Medulla oblongata (tissue), 1 donor: Measurements from ENCODE around the gene MTHFR.

Experiments
- DNase-seq: peaks from one replicate; pipeline ENCODE4 v3.0.0-alpha.2; 2015; ENCODE audit errors: extremely low spot score

Gene MTHFR

GRCh38 chr1:11759791-11760190, 46.0 kb downstream of the MTHFR start:
- DNase-seq: no peak

GRCh38 chr1:11757047-11757446, 48.7 kb downstream of the MTHFR start:
- no peak for DNase-seq

DNA sequence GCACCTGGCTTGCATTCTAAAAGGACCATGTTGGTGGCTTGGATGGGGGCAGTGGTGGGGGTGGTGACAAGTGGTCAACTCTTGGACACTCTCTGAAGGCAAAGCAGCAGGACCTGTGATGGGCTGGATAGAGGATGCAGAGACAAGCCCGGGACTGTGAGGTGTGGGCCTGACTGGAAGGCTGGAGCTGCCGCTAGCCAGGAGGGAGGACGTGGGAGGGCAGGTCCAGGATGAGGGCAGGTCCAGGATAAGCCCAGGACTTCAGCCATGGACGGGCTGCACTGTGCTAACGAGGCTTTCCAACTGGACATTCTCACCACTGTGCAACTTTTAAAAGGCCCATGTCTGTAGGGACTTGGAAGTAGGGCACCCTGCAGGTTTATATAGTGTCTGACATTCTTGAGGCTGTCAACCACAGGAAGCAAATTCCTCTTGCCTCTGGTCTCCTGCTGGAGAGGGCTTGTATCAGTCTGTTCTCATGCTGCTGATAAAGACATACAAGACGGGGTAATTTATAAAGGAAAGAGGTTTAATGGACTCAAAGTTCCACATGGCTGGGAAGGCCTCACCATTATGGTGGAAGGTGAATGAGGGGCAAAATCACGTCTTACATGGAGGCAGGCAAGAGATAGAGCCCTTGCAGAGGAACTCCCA, 52.1 kb downstream of the MTHFR start:
- DNase-seq: no peak

DNA sequence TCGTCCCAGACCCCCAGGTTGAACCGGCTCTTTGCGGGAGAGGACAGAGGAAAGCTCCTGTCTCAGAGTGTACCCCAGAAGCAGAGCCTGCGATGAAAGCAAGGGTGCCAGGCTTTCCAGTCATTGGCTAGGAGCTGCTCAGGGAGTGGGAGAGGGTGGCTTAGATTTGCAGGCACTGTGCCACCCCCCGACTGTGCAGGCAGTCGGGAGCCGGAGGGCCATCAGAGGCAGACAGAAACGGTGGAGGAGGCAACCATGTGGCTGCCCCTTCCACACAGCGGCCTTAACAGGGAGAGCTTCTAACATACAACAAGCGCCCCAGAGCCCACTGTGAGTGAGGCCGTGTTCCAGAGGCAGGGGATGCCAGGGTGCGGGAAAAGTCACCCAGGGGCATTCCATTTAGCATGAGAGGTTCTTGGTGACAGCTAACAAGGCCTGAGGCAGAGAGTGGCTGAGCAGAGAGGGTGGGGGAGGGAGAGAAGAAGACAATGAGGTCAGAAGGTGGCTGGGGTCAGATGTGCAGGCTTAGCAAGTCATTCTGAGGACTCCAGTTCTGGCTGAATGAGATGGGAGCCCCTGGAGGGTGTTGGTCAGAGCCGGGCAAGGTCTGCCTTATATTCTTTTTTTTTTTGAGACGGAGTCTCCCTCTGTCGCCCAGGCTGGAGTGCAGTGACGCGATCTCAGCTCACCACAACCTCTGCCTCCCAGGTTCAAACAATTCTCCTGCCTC, 53.2 kb downstream of the MTHFR start:
- DNase-seq: no peak

- DNase-seq: no peak
These were observed 54.7 kb downstream of the MTHFR start for GRCh38 chr1:11751087-11751486.

DNA sequence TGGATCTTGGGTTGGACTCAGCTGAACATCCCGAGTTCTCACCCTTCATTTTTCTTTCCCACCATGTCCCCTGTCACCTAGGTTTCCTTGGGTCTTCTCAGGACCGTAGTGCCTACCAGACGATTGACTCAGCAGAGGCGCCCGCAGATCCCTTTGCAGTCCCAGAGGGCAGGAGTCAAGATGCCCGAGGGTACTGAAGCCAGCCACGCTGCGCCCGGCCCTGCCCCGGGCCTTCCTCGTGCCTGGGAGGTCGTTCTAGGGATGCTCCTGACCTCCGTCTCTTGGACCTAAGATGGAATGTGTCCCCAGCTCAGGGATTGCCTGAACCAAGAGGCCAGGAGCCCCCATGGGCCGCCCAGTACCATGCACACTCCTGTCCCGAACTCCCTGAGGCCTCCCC, 55.8 kb downstream of the MTHFR start:
- no peak for DNase-seq

- DNase-seq: peak; percentile 60
These were observed 56.5 kb downstream of the MTHFR start for GRCh38 chr1:11749203-11749689.

DNA sequence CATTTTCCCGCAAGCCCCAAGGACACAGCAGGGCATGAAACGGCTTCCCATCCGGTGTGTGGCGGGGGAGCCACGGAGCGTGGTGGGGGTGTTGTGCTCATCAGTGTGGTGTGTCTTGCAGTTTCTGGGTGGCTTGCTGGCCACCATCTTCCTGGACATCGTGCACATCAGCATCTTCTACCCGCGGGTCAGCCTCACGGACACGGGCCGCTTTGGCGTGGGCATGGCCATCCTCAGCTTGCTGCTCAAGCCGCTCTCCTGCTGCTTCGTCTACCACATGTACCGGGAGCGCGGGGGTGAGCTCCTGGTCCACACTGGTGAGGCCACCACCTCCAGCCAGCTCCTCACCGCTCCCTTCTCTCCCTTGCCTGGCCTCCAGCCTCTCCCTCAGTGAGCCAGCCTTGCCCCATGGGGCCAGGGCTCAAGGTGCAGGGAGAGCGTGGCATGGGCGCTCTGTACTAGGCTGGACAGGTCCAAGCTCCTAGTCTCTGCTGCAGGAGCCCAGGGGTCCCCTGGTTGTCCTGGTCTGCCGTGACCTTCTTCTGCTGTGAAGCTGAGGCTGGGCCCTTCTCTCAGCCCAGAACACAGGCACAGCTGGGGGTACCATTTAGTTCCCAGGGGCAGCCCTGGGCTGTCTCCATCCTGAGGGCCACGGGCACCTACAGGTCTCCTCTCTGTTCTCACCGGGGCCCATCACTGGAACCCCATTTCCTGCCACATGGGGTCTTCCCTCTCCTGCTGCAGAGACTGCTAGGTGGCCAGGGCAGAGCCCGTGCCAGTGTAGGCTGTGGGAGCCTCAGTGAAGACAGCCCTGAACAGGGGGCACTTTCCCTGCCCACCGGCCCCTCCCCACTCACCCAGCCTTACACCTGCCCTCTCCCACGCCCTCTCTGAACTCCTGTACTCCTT, 57.2 kb downstream of the MTHFR start:
- no peak for DNase-seq

DNA sequence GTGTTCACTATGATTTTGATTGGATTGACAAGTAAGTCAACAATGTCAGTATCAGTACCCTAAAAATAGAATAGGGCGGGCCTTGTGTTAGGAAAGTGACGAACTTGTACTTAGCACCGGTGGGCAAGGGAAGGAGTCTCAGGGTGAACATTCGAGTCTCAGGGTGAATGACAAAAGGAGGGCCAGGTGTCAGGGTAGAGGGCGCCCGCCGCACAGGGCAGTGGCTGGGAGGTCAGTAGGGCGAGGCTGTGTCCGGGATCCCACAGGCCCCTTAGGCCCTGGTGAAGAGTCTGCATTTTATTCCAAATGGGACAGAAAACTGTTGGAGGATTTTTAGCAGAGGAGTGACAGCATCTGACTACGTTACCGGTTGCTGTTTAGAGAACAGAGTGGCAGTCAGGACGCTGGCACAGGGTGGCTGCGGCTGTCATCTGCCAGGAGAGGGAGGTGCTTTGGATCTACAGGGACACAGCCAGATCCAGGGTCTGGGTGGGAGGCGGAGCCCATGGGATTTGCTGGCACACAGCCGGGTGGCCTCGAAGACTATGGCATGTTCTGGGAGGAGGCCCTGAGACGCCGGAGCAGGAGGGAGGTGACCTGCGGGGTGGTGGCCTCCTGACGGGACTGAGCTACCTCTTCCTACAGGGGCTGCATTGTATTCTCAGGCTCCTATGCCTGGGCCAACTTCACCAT, 58.8 kb downstream of the MTHFR start:
- no peak for DNase-seq

DNA sequence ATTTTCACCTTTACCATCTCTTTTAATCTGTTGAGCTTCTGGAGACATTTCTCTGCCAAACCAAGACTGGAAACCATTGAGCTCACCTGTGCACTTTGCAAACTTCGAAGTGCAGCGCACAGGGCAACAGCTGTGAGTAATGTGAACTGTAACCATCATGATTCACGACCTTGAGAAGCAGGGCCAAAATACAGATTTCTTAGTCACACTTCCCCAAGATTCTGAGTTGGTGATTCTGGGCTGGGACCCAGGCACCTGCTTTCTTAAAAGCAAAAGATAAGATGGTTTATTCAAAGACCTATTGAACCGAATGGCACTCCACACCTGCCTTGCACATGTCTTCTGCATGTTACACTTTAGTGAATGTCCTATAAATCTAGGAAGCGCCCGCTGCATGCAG, 59.7 kb downstream of the MTHFR start:
- DNase-seq: no peak

GRCh38 chr1:11744287-11744686, 61.5 kb downstream of the MTHFR start:
- no peak for DNase-seq

DNA sequence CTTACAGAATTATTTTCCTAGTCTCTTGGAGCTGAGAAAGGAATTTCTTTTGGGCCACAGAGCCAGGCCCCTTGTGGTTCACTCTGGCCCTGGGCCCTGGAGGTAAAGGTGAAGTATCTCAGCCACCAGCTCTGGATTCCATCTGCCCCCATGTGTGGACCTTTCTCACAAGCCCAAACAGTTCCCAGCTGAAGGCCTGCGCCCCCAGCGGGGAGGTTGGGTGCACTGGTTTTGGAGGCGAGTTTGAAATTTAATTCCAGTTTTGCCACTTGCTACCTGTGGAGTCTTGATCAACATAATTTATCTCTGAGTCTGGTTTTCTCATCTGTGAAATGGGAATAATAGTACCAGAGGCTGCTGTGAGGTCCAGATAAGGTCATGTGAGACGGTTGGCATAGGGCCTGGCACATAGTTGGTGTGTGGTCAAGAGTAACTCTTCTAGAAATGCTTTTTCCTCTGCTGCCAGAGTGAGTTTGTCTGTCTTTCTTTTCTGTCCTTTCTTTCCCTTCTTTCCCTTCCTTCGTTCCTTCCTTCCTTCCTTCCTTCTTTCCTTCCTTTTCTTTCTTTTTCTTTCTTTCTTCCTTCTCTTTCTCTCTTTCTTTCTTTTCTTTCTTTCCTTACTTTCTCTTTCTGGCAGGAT, 63.7 kb downstream of the MTHFR start:
- no peak for DNase-seq

DNA sequence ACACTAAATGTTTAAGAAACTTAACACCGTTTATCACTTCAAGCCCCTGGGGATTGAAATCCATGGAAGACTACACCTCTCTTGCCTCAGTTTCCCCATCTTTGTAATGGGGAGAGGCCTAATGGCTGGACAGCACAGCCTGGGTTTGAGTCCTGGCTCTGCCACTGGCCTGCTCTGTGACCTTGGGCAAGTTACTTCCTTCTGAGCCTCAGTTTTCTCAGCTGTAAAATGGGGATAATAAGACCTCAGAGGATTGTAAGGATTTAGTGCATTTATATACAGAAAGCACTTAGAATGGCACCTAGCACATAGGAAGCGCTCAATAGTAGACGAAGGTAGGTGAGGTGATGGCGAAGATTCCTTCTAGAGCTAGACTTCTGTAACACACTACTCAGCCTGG, 64.3 kb downstream of the MTHFR start:
- DNase-seq: no peak

- no peak for DNase-seq
These were observed 65.2 kb downstream of the MTHFR start for GRCh38 chr1:11740258-11741192.

DNA sequence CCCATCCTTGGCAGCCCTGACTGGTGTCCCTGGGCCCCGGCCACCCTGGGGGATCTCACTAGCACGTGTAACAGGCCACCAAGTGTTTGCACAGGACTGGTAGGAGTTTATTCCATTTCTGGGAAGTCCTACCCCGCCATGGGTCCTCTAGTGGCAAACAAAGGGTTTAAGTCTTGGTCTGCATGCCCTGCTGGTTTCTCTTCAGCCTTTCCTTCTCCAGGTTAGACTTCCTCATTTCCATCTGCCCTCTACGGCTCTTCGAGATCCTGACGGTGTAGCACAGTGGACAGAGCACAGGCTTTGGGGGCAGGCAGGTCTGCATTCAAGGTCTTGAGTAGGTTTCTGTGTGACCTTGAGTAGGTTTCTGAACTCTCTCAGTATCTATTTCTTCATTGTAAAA, 67.0 kb downstream of the MTHFR start:
- DNase-seq: no peak

- no peak for DNase-seq
These were observed 67.7 kb downstream of the MTHFR start for GRCh38 chr1:11738096-11738495.

GRCh38 chr1:11736746-11737639, 68.8 kb downstream of the MTHFR start:
- DNase-seq: peak; percentile 63

DNA sequence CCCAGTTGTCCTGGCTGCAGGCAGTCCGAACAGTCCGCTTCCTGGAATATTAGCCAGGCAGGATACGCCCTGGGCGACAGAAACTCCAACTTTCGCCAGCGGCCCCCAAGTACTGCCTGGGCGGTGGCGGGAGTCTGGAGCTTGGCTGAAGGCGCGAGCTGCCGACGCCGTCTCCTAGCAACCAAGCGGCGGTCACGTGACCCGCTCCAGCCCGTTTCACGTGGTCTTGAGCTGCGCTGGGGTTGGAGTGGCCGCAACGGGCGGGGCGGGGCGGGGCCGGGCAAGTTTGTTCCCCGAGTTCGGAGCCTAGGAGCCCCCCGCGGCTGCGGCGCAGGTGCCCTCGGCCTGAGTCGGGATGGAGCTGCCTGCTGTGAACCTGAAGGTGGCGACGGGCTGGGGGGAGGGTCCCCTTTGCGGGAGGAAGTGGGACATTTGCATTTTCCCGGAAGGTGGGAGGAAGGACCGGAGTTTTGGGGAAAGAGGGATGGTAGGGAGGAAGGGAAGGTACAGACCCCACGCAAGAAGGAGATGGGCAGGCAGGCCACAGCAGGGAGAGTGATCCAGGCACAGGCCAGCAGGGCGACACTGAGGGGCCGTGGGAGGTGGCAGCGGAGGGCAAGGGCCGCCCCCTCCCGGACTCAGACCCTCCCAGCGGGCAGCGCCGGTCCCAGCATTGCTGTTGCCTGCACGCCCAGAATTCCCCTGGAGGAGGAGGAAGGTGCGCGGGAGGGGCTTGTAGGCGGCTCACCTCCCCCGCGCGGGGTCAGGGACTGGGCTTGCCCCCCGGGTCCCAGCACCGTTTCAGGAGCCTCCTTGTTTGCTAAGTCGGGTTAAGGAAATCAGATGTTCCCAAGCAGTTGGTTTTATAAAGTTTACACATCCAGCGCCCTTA, 69.7 kb downstream of the MTHFR start, which contains the start of gene AGTRAP:
Gene AGTRAP (plus strand): TSS at position 283 of the 892 bp plus-strand sequence. CDS start 73 bp downstream, at position 356.
- peak; percentile 97 for DNase-seq
